Central memory CD8-positive, alpha-beta T cell (primary cell): ENCODE results near the gene TMPRSS6.

ENCODE experiments used
- ATAC-seq: fragments of 150-1000 bp; cut with Tn5 transposase; replicated peaks from 2 replicates; pipeline ENCODE4 v1.10.0; 2022; ENCODE audit warnings: mild to moderate bottlenecking, moderate FRiP score, moderate number of reproducible peaks; ENCODE audit not compliant: poor library complexity, severe bottlenecking; ENCODE audit errors: extremely low read depth
- DNase-seq, 2 donors: peaks; one replicate each; pipeline ENCODE4 v3.0.0; 2021; ENCODE audit warnings: low spot score in 2 of 2
- H3K27ac Mint-ChIP-seq: one replicate; pipeline ENCODE4 v1.8.0; 2022; ENCODE audit warnings: low read depth, mild to moderate bottlenecking, moderate library complexity, mixed read lengths
- H3K27me3 Mint-ChIP-seq: one replicate; pipeline ENCODE4 v1.8.0; 2022; ENCODE audit warnings: mixed read lengths
- H3K36me3 Mint-ChIP-seq: one replicate; pipeline ENCODE4 v1.8.0; 2022; ENCODE audit warnings: mild to moderate bottlenecking, moderate library complexity, mixed read lengths; ENCODE audit not compliant: insufficient read depth
- H3K4me1 Mint-ChIP-seq: one replicate; pipeline ENCODE4 v1.8.0; 2022; ENCODE audit warnings: mixed read lengths
- H3K4me3 Mint-ChIP-seq: one replicate; pipeline ENCODE4 v1.8.0; 2022; ENCODE audit warnings: mild to moderate bottlenecking, moderate library complexity, mixed read lengths
- H3K9me3 Mint-ChIP-seq: one replicate; pipeline ENCODE4 v1.8.0; 2022; ENCODE audit warnings: mixed read lengths

The TMPRSS6 gene

DNA sequence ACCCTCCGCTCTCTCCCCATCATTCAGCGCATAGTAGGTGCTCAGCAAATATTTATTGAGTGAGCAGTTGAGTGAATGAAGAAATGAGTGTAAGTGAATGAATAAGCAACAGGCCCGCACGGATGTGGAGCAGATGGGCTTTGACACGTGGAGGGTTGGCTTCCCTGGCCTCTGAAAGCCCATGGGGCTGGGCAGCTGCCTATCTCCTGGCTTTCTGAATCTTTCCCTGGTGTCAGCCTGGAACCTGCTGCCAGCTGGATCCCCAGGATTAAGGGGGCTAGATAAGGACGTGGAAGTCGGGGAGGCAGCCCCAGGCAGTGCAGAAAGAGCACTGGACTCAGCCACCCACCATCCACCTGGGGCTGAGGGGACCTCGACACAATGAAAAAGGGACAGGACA, 27.6 kb upstream of the TMPRSS6 start:
- Mint-ChIP-seq H3K9me3 (no peaks in the 10 kb centered on the region), H3K36me3 (peaks cover 71% of the 10 kb centered on the region), H3K4me1 (peaks cover 42% of the 10 kb centered on the region), H3K4me3 (no peak overlapping the region), H3K27ac (peak overlapping the region; percentile 87), H3K27me3 (no peaks in the 10 kb centered on the region)
- DNase-seq, result no peak
- ATAC-seq, result no peak

DNA sequence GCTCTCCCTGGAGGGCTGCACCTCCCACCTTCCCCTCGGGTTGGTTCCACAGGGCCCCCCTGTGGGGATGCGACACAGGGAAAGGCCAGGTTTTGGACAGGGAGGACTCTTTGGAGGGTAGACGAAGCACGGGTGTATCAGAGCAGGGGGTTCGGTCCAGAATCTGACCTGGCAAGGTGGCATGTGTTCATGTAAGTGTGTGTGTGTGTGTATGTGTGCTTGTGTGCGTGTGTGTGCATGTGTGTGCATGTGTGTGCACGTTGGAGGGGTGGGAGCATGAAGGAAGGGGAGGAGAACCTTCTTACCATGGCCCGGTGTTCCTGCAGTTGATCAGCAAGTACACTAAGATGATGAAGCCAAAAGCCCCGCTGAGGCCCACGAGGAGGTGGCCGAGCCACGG, 25.5 kb upstream of the TMPRSS6 start:
- H3K4me1 Mint-ChIP-seq, result peaks cover 42% of the 10 kb centered on the region
- DNase-seq (no peak), ATAC-seq (no peak)
- no peak overlapping the region for H3K4me3 Mint-ChIP-seq
- no peaks in the 10 kb centered on the region for H3K9me3 Mint-ChIP-seq
- peak overlapping the region; percentile 64 for H3K27ac Mint-ChIP-seq
- no peaks in the 10 kb centered on the region for H3K27me3 Mint-ChIP-seq
- H3K36me3 Mint-ChIP-seq, result peaks cover 80% of the 10 kb centered on the region

DNA sequence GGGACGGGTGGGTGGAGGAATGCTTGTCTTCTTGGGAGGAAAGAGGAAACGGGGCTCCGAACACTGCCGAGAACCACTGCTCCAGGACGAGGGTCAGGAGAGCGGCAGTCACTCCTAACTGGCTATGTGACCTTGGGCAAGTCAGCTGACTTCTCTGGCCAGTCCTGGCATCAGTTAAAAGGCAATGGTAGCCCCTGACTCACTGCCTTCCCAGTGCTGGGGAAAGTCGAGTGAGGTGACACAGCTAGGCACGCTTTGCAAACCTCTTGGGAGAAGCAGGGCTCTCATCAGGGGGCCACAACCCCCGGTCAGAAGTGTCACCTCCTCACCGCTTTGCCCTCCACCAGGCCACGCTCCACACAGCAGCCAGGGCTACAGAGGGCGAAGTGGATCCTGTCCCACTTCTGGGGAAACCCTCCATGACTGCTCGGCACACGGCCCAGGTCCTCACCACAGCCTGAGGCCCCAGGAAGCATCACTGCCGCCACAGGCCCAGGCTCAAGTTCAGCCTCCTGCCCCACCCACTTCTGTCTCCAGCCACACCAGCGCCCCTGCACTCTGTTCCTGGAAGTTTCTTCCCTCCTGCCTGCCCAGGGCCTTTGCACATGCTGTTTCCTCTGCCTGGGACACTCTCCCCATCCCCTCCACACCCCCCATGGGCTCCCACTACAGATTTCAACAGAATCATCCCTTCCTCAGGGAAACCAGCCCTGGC, 23.9 kb upstream of the TMPRSS6 start:
- DNase-seq (no peak), ATAC-seq (no peak)
- Mint-ChIP-seq H3K27me3 (no peaks in the 10 kb centered on the region), H3K9me3 (no peaks in the 10 kb centered on the region), H3K4me3 (no peak overlapping the region), H3K27ac (peak overlapping the region; percentile 80), H3K36me3 (peaks cover 72% of the 10 kb centered on the region), H3K4me1 (peaks cover 40% of the 10 kb centered on the region)

DNA sequence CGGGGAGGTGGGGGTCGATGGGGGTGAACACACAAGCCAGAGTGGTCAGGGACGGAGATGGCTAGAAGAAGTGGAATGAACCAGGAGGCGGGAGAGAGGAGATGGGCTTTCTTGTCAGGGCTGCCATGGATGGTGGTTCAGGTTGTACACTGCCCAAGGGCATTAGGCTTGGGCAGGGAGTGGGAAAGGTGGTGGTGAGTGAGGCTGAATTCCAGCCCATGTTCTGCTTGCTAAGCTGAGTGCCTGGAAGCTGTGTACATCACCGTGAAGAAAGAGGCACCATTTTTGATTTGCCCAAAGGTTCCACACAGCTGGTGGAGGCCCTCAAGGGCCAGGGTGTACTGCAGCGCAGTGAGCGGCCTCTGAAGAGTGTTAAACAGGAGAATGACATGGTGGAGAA, 23.3 kb upstream of the TMPRSS6 start:
- H3K27ac Mint-ChIP-seq, result peak overlapping the region; percentile 80
- no peak overlapping the region for H3K4me3 Mint-ChIP-seq
- no peaks in the 10 kb centered on the region for H3K9me3 Mint-ChIP-seq
- DNase-seq (no peak), ATAC-seq (no peak)
- H3K27me3 Mint-ChIP-seq, result no peaks in the 10 kb centered on the region
- peaks cover 33% of the 10 kb centered on the region for H3K4me1 Mint-ChIP-seq
- peaks cover 67% of the 10 kb centered on the region for H3K36me3 Mint-ChIP-seq

DNA sequence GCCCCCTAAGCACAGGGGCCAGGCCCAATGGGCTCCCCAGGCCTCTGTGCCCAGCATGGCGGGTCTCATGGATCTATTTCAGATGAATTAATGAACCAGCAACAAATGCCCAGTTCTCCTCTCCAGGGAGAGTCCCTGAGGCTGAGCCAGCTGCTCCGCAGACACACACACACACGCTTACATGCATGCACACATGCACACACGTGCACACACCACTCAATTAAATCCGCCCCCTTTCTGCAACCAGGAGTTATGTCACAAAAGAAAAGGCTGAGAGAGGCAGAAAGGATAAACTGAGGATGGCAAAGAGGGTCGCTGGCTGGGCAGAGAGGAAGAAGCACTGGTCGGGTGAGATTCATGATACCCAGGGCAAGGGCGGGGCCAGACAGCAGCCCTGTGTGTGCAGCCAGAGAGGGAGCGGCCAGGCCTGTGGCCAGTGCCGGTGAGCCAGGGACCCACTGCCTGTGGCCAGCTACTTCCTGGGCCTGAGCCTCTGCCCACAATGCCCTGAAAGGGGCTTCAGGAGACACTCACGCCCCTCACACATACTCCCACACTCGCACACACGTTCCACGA, 20.4 kb upstream of the TMPRSS6 start:
- ATAC-seq, result no peak
- Mint-ChIP-seq H3K27me3 (no peaks in the 10 kb centered on the region), H3K4me3 (no peak overlapping the region), H3K27ac (peak overlapping the region; percentile 68), H3K9me3 (no peaks in the 10 kb centered on the region), H3K36me3 (peaks cover 59% of the 10 kb centered on the region), H3K4me1 (peaks cover 35% of the 10 kb centered on the region)
- no peak for DNase-seq

DNA sequence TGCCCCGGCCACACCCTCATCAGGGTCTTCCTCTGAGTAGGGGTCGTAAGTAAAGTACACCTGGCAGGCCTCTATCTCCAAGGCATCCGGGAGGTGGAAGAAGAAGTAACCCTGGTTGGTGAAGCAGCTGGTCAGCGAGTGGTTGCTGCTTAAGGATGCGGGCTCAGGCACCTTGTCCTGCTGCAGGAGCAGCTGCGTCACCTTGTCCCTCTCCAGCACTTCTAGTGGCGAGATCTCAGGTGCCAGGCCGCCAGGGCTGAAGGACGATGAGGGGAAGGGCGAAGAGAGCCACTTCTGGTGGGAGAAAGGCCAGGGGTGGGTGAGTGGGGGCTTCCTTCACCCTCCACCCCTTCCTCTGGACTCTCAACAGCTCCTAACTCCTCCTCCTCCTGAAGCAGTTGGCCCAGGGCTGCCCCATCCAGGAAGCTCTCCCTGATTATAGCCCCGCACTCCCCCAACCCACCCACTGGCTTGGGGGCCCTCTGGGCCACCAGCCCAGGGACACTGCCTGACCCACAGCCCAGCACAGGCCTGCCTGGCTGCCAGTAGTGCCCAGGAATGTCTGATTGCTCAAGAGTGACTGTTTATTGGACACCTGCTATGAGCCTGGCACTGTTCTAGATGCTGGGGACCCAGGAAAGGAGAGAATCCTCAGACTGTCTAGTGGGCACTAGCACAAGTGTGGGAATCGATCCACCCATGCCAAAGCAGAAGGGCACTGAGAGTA, 19.2 kb upstream of the TMPRSS6 start:
- ATAC-seq (no peak), DNase-seq (no peak)
- H3K4me3 Mint-ChIP-seq, result no peak overlapping the region
- no peaks in the 10 kb centered on the region for H3K27me3 Mint-ChIP-seq
- H3K9me3 Mint-ChIP-seq, result no peaks in the 10 kb centered on the region
- peaks cover 42% of the 10 kb centered on the region for H3K4me1 Mint-ChIP-seq
- peaks cover 54% of the 10 kb centered on the region for H3K36me3 Mint-ChIP-seq
- no peak overlapping the region for H3K27ac Mint-ChIP-seq

DNA sequence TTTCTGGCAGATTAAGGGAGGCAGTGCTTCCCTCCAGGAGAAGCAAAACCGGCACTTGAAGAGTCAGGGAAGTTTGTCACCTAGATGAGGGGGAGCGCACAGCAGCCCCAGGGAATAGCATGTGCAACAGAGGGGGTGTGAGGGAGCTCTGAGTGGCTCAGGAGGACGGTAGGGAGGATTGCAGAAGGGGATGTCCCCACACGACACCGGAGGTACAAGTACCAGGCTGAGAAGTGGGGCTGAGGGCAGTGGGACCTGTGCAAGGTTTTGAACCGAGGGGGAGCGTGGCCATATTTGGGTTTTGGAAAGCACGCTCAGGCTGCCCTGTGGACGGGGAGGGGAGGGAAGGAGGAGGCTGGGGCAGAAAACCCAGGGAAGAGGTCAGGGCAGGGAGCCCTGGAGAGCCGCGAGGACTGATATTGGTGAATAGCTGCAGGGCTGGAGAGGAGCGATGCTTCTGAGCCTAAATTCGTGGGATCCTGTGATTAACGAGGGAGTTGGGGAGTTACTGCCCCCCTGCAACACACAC, 17.9 kb upstream of the TMPRSS6 start:
- H3K9me3 Mint-ChIP-seq, result no peaks in the 10 kb centered on the region
- no peak overlapping the region for H3K4me3 Mint-ChIP-seq
- H3K27ac Mint-ChIP-seq, result peak overlapping the region; percentile 71
- ATAC-seq (no peak), DNase-seq (no peak)
- H3K4me1 Mint-ChIP-seq, result peaks cover 47% of the 10 kb centered on the region
- H3K36me3 Mint-ChIP-seq, result peaks cover 42% of the 10 kb centered on the region
- H3K27me3 Mint-ChIP-seq, result no peaks in the 10 kb centered on the region

DNA sequence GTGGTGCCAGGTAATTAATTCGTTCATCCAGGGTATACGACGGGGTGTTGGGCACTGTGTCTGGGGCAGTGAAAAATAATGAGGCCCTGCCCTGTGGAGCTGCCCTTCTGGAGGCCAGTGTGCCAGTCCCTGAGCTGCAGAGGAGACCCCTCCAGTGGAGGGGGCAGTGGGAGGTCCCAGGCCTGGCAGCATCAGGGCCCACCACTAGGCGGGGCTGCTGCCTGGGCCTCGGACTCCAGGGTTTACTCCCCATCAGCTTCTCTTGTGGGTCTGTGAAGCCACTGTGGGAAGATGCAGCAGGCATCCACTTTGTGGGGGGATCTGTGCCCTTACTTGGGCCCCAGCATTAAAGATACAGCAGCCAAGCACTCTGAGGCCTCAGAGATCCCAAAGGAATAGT, 17.4 kb upstream of the TMPRSS6 start:
- Mint-ChIP-seq H3K36me3 (peaks cover 39% of the 10 kb centered on the region), H3K27me3 (no peaks in the 10 kb centered on the region), H3K4me1 (peaks cover 49% of the 10 kb centered on the region), H3K27ac (peak overlapping the region; percentile 71), H3K9me3 (no peaks in the 10 kb centered on the region), H3K4me3 (no peak overlapping the region)
- DNase-seq (no peak), ATAC-seq (no peak)

DNA sequence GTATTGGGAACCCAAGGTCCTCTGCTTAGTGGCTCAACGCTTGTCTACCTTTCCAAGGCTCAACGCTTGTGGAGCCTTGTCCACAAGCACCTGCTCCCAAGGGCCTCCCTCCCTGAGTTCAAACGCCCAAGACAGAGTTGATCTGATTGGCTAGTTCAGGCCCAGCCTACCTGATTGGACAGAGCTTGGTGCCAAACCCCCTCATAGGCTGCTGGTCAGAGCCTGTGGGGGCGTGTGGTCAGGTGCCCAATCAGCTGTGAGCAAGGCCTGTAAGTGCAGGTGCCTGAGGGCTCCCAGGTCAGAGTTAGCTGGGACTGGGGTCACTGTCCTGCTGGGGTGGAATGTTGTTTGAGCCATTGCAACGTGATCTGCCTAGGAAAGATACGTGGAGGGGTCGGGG, 16.9 kb upstream of the TMPRSS6 start:
- ATAC-seq, result no peak
- peak overlapping the region; percentile 71 for H3K27ac Mint-ChIP-seq
- DNase-seq, result no peak
- H3K4me1 Mint-ChIP-seq, result peaks cover 54% of the 10 kb centered on the region
- H3K36me3 Mint-ChIP-seq, result peaks cover 39% of the 10 kb centered on the region
- no peaks in the 10 kb centered on the region for H3K9me3 Mint-ChIP-seq
- H3K4me3 Mint-ChIP-seq, result no peak overlapping the region
- H3K27me3 Mint-ChIP-seq, result no peaks in the 10 kb centered on the region

DNA sequence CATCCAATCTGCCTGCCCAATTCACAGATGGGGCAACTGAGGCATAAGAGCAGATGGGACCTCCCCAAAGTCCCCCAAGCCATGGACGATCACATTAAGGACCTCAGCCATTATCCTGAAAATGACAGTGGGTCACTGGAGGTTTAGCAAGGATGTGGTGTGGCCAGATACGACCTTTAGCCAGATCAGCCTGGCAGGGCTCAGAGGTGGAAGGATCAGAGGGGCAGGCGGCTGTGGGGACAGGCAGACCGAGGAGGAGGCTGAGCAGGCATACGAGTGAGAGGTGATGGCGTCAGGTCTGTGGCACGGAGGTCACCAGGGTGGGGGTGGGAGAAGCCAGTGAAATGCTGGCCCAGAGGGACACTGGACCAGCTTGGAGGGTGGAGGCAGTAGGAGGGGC, 14.1 kb upstream of the TMPRSS6 start:
- DNase-seq (no peak), ATAC-seq (no peak)
- H3K27me3 Mint-ChIP-seq, result no peaks in the 10 kb centered on the region
- H3K27ac Mint-ChIP-seq, result peak overlapping the region; percentile 98
- H3K36me3 Mint-ChIP-seq, result peaks cover 26% of the 10 kb centered on the region
- H3K4me1 Mint-ChIP-seq, result peaks cover 51% of the 10 kb centered on the region
- H3K4me3 Mint-ChIP-seq, result no peak overlapping the region
- no peaks in the 10 kb centered on the region for H3K9me3 Mint-ChIP-seq

DNA sequence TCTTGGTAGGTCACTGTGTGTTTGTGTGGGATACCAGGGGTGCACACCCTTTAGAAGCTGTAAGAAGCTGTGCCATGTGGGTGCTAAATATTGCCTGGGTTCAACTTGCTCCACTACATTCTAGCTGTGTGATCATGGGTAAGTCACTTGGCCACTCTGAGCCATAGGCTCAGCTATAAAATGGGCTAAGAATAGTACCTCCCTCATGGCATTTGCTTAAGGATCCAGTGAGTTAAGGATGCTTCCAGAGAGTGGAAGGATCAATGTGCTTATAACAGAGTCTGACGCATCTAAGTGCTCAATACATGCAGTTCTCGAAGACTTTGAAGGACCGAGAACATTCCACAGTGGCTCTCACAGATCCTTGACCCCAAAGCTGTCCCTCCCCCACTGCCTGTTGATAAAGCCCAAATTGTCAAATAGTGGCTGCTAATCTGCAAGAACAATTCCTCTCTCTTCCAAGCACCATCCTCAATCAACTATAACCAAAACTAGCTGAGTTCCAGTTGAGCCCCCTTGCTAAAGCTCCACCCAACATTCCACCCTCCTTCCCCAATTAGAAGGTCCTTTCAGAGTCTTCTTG, 13.2 kb upstream of the TMPRSS6 start:
- H3K4me3 Mint-ChIP-seq, result peak overlapping the region; percentile 51
- no peaks in the 10 kb centered on the region for H3K27me3 Mint-ChIP-seq
- no peaks in the 10 kb centered on the region for H3K9me3 Mint-ChIP-seq
- H3K27ac Mint-ChIP-seq, result peak overlapping the region; percentile 98
- DNase-seq (no peak), ATAC-seq (no peak)
- peaks cover 50% of the 10 kb centered on the region for H3K4me1 Mint-ChIP-seq
- peaks cover 22% of the 10 kb centered on the region for H3K36me3 Mint-ChIP-seq

DNA sequence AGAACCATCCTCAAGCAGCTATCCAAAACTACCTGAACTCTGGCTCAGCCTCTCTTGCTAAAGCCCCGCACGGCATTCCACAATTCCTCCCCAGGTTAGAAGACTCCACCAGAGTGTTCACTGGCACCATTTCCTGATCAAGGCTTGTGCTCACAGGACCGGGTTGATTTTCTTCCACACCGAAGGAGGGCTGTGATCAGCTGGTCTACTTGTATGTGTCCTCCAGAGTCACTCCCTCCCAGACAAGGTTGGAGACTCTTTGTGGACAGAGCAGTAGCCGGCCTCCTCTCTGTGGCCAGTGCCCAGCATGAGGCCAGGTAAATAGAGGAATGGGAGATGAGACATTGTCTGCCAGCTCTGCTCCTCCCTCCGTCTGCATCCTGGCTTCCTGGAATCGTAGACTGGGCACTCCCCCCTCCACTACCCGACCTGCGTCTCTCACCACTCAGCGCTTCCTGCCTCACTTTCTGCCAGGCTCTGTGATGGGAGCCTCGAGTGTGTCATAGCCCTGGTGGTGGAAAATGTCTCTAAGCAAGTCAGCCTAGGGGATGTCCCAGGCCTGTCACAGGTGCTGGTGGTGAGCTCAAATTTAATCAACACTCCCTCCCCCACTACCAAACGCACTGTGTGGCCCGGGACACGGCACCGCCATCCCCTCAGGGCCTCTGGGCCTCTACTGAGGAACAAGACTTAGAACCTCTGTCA, 12.5 kb upstream of the TMPRSS6 start:
- peak; percentile 70 to 95 for DNase-seq
- H3K4me1 Mint-ChIP-seq, result peaks cover 44% of the 10 kb centered on the region
- peak; percentile 100 for ATAC-seq
- peak overlapping the region; percentile 51 for H3K4me3 Mint-ChIP-seq
- H3K9me3 Mint-ChIP-seq, result no peaks in the 10 kb centered on the region
- peak overlapping the region; percentile 98 for H3K27ac Mint-ChIP-seq
- H3K27me3 Mint-ChIP-seq, result no peaks in the 10 kb centered on the region
- H3K36me3 Mint-ChIP-seq, result peaks cover 16% of the 10 kb centered on the region
